HG02588 (cell line): Measurements from ENCODE around the gene BRINP3.

Experiments used
- ATAC-seq: cut with Tn5 transposase; IDR thresholded peaks from one replicate; pipeline ENCODE4 v1.9.1; 2021; ENCODE audit warnings: mild to moderate bottlenecking, moderate library complexity; ENCODE audit not compliant: unreplicated experiment

BRINP3 gene

GRCh38 chr1:190453550-190453949 is 24.1 kb downstream of the BRINP3 start:
- no peak for ATAC-seq

- ATAC-seq: no peak
Measured at GRCh38 chr1:190452272-190452848, 25.3 kb downstream of the BRINP3 start.

- no peak for ATAC-seq
Measured at GRCh38 chr1:190444464-190444863, 33.2 kb downstream of the BRINP3 start.

GRCh38 chr1:190439447-190439846 is 38.2 kb downstream of the BRINP3 start:
- ATAC-seq: no peak

GRCh38 chr1:190436615-190437014 is 41.0 kb downstream of the BRINP3 start:
- no peak for ATAC-seq

GRCh38 chr1:190429932-190430331 is 47.7 kb downstream of the BRINP3 start:
- ATAC-seq: no peak

- ATAC-seq: no peak
Measured at GRCh38 chr1:190429141-190429540, 48.5 kb downstream of the BRINP3 start.

- no peak for ATAC-seq
Measured at GRCh38 chr1:190416239-190416638, 61.4 kb downstream of the BRINP3 start.

- no peak for ATAC-seq
Measured at GRCh38 chr1:190413142-190413541, 64.5 kb downstream of the BRINP3 start.

GRCh38 chr1:190403402-190403801 is 74.3 kb downstream of the BRINP3 start:
- ATAC-seq: no peak

GRCh38 chr1:190399233-190399632 is 78.4 kb downstream of the BRINP3 start:
- no peak for ATAC-seq

GRCh38 chr1:190391582-190391981 is 86.1 kb downstream of the BRINP3 start:
- ATAC-seq: no peak

- ATAC-seq: no peak
Measured at GRCh38 chr1:190377991-190378390, 99.7 kb downstream of the BRINP3 start.

GRCh38 chr1:190377294-190377693 is 100.4 kb downstream of the BRINP3 start:
- ATAC-seq: no peak

- ATAC-seq: no peak
Measured at GRCh38 chr1:190376044-190376443, 101.6 kb downstream of the BRINP3 start.

- ATAC-seq: peak; percentile 83
Measured at GRCh38 chr1:190373705-190374336, 103.8 kb downstream of the BRINP3 start.

GRCh38 chr1:190367200-190367599 is 110.5 kb downstream of the BRINP3 start:
- no peak for ATAC-seq

GRCh38 chr1:190365283-190365682 is 112.4 kb downstream of the BRINP3 start:
- no peak for ATAC-seq

GRCh38 chr1:190353538-190354101 is 124.0 kb downstream of the BRINP3 start:
- ATAC-seq: no peak

GRCh38 chr1:190344454-190344853 is 133.2 kb downstream of the BRINP3 start:
- ATAC-seq: no peak

- no peak for ATAC-seq
Measured at GRCh38 chr1:190338829-190339228, 138.8 kb downstream of the BRINP3 start.

- ATAC-seq: no peak
Measured at GRCh38 chr1:190328871-190329270, 148.8 kb downstream of the BRINP3 start.

GRCh38 chr1:190328361-190328760 is 149.3 kb downstream of the BRINP3 start:
- no peak for ATAC-seq
